Fibroblast of lung (primary cell): ENCODE data around the gene STEAP2.

Experiments
- EZH2 ChIP-seq: IDR thresholded peaks from 2 replicates; pipeline ENCODE4 v1.5.1; 2012; ENCODE audit warnings: low read length, control low read depth, mild to moderate bottlenecking; ENCODE audit errors: missing control alignments
- TF ChIP-seq, protein P1 (sequence below), 2 donors: IDR thresholded peaks in 1 of 2; conservative IDR thresholded peaks in 1 of 2; 1 replicate in 1 of 2; 2 replicates in 1 of 2; pipeline ENCODE4 v1.5.1; 2011 to 2012; ENCODE audit warnings: low read length in 2 of 2, control low read depth in 1 of 2, inconsistent platforms in 1 of 2, low read depth in 1 of 2, mild to moderate bottlenecking in 1 of 2

DNA sequence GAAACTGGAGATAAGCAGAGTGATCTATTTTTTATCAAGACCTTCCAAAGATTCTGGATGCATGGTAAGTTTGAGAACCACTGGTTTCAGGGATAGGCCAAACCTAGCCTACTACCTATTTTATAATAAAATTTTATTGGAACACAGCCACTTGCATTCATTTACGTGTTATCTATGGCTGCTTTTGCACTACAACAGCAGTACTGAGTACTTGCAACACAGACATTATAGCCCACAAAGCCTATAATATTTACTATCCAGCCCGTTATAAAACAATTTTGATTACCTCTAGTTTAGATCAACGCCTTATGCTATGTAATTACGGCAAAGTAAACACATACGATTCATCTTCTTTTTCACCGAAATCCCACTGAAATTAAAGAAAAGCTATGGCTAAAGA lies 38.9 kb upstream of the STEAP2 start:
- TF ChIP-seq, protein P1, sequence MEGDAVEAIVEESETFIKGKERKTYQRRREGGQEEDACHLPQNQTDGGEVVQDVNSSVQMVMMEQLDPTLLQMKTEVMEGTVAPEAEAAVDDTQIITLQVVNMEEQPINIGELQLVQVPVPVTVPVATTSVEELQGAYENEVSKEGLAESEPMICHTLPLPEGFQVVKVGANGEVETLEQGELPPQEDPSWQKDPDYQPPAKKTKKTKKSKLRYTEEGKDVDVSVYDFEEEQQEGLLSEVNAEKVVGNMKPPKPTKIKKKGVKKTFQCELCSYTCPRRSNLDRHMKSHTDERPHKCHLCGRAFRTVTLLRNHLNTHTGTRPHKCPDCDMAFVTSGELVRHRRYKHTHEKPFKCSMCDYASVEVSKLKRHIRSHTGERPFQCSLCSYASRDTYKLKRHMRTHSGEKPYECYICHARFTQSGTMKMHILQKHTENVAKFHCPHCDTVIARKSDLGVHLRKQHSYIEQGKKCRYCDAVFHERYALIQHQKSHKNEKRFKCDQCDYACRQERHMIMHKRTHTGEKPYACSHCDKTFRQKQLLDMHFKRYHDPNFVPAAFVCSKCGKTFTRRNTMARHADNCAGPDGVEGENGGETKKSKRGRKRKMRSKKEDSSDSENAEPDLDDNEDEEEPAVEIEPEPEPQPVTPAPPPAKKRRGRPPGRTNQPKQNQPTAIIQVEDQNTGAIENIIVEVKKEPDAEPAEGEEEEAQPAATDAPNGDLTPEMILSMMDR (conservative IDR thresholded peaks at IDR 0.05 in 1 of 2, IDR thresholded peaks at IDR 0.05 in 1 of 2; ENCODE audit: low read depth in 1 of 2, low read length in 2 of 2), result no peak
- no peak for TF ChIP-seq EZH2
